GM18870 (cell line): ENCODE data around the gene RTL5.

Experiments used
- ATAC-seq: cut with Tn5 transposase; IDR thresholded peaks from one replicate; pipeline ENCODE4 v1.9.1; 2021; ENCODE audit warnings: moderate library complexity; ENCODE audit not compliant: unreplicated experiment

RTL5 gene

GRCh38 chrX:72130156-72130761 lies 1.5 kb downstream of the RTL5 start:
- ATAC-seq: no peak

DNA sequence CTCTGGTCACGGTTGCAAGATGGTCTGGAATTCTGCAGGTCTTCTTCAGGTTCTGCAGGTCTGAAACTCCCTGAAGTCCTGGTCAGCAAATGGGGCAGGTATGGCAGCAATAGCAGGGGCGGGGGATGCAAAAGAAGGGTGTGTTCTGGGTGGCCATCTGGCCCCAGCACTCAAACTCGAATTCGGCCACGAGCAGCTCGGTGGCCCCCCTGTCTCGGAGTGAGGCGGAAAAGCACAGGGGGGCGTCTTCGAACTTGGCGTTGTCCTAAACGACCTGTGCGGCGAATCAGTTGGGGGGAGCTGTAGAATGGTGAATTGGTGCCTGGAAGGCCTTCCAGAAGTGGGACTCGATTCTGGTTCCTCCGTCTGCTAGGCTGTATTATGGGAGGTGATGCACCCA lies 2.1 kb downstream of the RTL5 start:
- no peak for ATAC-seq

GRCh38 chrX:72128881-72129280 lies 2.8 kb downstream of the RTL5 start:
- no peak for ATAC-seq

- ATAC-seq: no peak
These were observed 3.4 kb downstream of the RTL5 start for GRCh38 chrX:72128183-72128834.

DNA sequence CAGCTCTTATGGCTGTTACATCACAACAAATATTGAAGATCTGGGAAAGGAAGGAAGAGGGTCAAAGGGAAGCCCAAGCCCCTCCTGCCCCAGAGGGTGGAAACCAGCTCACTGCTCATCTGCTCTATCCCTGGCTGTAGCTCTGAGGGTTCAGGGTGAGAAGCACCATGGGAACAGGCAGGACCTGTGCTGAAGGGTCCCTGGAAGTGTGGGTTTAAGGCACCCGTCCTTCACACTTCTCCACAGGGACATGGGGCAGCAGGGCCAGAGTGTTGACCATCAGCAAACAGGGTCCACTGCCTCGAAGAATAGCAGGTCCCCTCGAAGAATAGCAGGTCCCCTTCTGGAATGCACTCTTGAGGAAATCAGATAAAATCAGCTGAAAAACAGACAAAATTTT lies 4.4 kb downstream of the RTL5 start:
- no peak for ATAC-seq

GRCh38 chrX:72126539-72127140 lies 5.1 kb downstream of the RTL5 start:
- ATAC-seq: peak; percentile 79

DNA sequence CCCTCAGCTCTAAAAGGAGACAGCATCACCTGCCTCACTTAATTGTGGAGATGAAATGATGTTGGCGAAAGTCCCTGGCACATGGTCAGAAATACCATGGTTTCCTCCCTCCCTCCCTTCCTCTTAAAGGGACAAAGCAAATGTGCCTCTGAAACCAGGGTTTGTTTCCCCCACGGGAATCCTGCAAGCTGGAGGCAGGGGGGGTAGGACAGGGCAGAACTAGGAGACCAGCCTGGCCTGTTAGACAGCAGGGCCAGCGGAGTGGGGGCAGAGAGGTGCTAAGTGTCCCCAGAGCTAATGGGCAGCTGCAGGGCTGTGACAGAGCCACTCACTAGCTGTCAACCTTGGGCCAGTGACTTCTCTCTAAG lies 5.7 kb downstream of the RTL5 start:
- ATAC-seq: no peak

DNA sequence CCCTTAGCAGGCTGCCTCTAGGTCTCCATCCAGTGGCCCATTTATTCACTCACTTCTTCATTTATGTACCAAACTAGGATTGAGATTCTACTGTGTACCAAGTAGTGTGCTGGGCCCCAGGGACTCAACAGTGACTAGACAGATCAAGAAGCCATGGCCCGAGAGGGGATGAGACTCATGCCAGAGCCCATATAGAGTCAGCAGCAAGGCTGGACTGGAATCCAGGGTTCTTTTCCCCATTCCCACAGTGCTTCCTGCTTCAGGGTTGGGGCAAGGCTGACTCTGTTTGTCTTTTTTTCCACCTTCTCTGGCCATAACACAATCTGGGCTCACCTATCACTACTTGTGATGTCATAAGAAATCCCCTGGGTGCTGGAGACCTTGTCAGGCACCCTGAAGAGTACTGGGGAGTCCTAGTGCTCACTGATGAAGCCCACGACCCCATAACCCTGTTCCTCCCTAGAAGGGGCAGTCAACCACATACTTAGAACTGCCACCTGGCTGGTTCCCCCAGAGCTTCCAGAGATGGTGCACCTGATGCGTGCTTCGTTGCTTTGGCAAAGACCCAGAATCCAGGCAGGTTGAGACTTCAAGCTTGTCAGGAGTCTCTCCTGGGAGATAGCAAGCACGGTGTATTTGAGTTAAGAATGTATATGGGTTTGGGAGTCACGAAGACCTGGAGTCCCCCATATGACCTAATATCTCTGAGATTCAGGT lies 6.2 kb downstream of the RTL5 start:
- no peak for ATAC-seq

GRCh38 chrX:72124540-72125201 lies 7.0 kb downstream of the RTL5 start:
- no peak for ATAC-seq

- no peak for ATAC-seq
These were observed 8.1 kb downstream of the RTL5 start for GRCh38 chrX:72123471-72124185.

GRCh38 chrX:72122621-72123337 lies 8.9 kb downstream of the RTL5 start:
- ATAC-seq: no peak

DNA sequence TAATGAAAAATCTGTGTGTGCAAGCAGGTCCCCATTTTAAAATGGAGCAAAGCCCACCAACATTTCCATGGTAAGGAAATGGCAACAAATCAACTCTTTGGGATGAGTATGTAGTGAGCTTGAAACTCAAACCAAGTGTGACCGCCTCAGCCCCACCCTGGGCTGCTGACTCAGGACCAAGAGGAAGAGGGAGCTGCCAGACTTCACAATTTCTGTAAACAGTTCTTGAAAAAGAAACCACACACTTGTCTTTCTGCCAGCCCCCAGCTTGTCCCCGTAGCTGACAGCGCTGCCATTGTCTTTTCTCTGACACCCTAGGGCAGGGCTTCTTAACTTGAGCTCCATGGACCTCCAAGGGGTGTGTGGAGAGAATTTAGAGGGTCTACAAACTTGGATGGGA lies 10.3 kb downstream of the RTL5 start:
- no peak for ATAC-seq

- ATAC-seq: no peak
These were observed 10.9 kb downstream of the RTL5 start for GRCh38 chrX:72120837-72121236.

- ATAC-seq: no peak
These were observed 14.0 kb downstream of the RTL5 start for GRCh38 chrX:72117636-72118210.

DNA sequence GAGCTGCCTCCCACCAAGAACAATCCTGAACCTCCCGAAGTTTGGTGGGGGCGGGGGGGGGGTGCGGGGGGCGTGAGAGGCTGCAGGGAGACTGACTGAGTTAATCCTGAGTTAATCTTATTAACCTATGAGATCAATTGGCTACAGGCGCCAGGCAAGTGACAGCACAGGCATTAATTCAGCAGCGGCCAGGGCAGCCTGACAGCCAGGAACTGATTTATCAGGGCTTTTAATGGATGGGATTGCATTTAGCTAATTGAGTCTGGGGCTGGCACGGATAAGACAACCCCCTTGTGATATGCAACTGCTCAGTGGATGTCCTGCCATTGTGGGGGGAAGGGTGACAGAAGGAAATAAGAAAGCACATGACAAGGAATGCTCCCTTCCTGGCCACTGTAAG lies 16.3 kb downstream of the RTL5 start:
- ATAC-seq: no peak

- no peak for ATAC-seq
These were observed 16.9 kb downstream of the RTL5 start for GRCh38 chrX:72114807-72115206.

DNA sequence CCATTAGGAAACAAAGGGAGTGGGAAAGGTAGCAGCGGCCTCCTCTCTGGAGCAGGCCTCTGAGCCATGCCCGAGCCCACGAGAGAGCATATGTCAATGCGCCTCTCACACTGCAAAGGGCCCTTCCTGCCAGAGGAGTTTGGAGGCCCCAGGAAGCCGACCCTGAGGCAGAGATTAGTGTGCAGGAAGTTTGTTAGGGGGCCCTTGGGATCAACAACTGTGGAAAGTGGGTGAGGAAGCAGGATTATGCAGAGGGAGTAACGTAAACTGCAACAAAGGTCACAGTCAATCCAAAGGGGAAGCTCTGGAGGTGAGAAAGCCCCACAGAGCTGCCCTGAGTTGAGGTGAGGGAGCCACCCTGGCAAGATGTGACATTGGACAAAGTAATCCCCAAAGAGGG lies 17.4 kb downstream of the RTL5 start:
- no peak for ATAC-seq

DNA sequence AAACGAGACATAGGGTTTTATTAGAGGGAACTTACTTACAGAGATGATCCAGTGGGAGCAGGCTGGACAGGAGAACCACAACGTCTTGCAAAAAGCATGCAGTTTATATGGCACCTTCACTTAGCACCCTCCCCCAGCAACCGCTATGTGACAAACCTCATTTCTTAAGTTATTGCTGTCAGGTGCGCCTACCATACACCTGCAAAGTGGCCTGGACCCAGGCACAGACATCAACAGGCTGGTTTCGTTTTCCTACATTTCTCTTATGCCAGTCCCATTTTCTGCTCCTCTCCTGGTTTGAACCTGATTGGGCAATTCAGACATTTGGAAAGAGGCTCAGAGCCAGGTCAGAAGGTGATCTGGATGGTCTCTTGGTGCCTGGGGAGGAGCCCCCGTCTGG lies 18.3 kb downstream of the RTL5 start:
- no peak for ATAC-seq

DNA sequence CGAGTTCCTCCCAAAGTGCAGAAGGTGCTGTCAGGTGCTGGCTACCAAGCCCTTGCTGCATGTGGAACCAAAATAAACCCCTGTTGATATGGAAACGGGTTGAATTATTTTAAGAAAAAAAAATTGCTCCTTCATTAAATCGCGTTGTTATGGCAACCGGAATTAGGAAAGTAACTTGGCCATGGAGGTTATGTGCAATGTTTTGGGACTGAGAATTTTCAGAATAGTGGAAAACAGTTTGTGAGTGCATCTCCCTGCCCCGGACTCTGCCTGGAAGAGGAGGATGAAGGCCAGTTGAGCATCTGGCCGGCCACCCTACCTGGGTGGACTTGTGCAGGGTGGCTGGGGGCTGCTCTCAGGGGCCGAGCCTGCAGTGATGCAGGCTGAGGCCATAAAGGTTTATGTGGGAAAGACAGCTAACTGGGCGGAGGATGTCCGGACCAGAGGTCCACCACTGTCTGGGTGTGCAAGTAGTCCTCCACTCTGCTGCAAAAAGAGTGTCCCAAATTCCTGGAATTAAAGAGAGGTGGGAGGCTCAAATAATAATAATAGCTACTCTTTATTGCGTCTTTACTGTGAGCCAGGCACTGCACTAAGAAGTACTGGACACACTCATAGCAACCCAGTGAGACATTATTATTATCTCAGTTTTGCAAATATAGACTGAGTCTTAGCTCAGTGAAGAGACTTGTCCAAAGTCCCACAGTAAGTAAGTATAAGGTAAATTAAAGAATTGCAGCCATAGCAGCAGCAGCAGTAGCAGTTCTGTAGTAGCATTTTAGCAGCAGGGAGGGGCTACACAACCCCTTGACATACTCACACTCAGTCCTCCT lies 20.6 kb downstream of the RTL5 start:
- no peak for ATAC-seq
